A673 (cell line): ENCODE measurements around the gene RABGAP1L. TPM values are rescaled to one million over a fixed set of nuclear protein-coding genes. Genes with fewer than 3 reads are reported as not detected.
"Not testable (repeated sequence)": the region's sequence is repeated elsewhere in the genome, so short reads cannot be mapped to it uniquely, and the experiment has no call there.

Experiments
- BruUV-seq: library from RNA; stranded (reverse); fragments of 400-500 nt; replicated peaks from 2 replicates; lab custom pipeline; 2021; lab: Mats Ljungman, UMichigan
- CTCF ChIA-PET: fragments of 300-600 bp; sonication (Branson Sonifier 250); formaldehyde crosslinking; loops from one replicate; lab custom pipeline; 2022; ENCODE audit warnings: antibody characterized with exemption; lab: Charles Lee
- POLR2A ChIA-PET: fragments of 300-600 bp; sonication (Branson Sonifier 250); formaldehyde crosslinking; loops from one replicate; lab custom pipeline; 2022; ENCODE audit warnings: antibody characterized with exemption; ENCODE audit not compliant: low non-redundant PET; lab: Charles Lee
- DNase-seq: peaks from one replicate; pipeline ENCODE4 v3.0.0-alpha.2; 2015; ENCODE audit warnings: low spot score
- H3K27ac ChIP-seq: fragments of 200-600 bp; sonication (generic); 2 replicates; pipeline ENCODE4 v1.5.1; 2016; ENCODE audit warnings: mixed run types, low read depth, mild to moderate bottlenecking, mixed read lengths, antibody characterized with exemption, low read length; ENCODE audit not compliant: poor library complexity, severe bottlenecking
- H3K27me3 ChIP-seq: fragments of 200-600 bp; sonication (generic); replicated peaks from 2 replicates; pipeline ENCODE4 v1.6.1; 2017; ENCODE audit warnings: mixed run types, low read depth, mild to moderate bottlenecking, mixed read lengths, antibody characterized with exemption, low read length; ENCODE audit not compliant: insufficient read depth, poor library complexity
- H3K36me3 ChIP-seq: fragments of 200-600 bp; sonication (generic); 2 replicates; pipeline ENCODE4 v1.6.1; 2016; ENCODE audit warnings: mixed run types, mild to moderate bottlenecking, mixed read lengths, antibody characterized with exemption, low read length; ENCODE audit not compliant: insufficient read depth, poor library complexity, severe bottlenecking
- H3K4me1 ChIP-seq: fragments of 200-600 bp; sonication (generic); 2 replicates; pipeline ENCODE4 v1.6.1; 2017; ENCODE audit warnings: mixed run types, mild to moderate bottlenecking, mixed read lengths, antibody characterized with exemption, low read length; ENCODE audit not compliant: insufficient read depth, poor library complexity, severe bottlenecking
- H3K4me3 ChIP-seq: fragments of 200-600 bp; sonication (generic); 2 replicates; pipeline ENCODE4 v1.5.1; 2016; ENCODE audit warnings: low read depth, mixed run types, mild to moderate bottlenecking, mixed read lengths, low read length; ENCODE audit not compliant: poor library complexity, severe bottlenecking
- H3K9me3 ChIP-seq: fragments of 200-600 bp; sonication (generic); 2 replicates; pipeline ENCODE4 v1.6.1; 2016; ENCODE audit warnings: mixed run types, low read depth, mild to moderate bottlenecking, mixed read lengths, antibody characterized with exemption, low read length; ENCODE audit not compliant: poor library complexity, severe bottlenecking
- EZH2 ChIP-seq: fragments of 200-600 bp; sonication (generic); IDR thresholded peaks from 2 replicates; pipeline ENCODE4 v1.6.1; 2017; ENCODE audit warnings: borderline replicate concordance, low read depth, mild to moderate bottlenecking, mixed read lengths, antibody characterized with exemption, low read length; ENCODE audit not compliant: poor library complexity, severe bottlenecking
- intact Hi-C: fragments of 100-400 bp; cut with micrococcal nuclease; formaldehyde crosslinking; loops from one replicate; pipeline ENCODE4 v1.10.0; 2022; ENCODE audit not compliant: unreplicated experiment
- total RNA-seq: library from RNA; stranded (reverse); gene quantifications from 2 replicates; pipeline ENCODE4 v1.2.3, GENCODE V29; 2021
- TF ChIP-seq, protein P1 (sequence below): fragments of 300-800, 200-600 bp; sonication (generic); conservative IDR thresholded peaks from 2 replicates; pipeline ENCODE4 v1.5.1; 2017; ENCODE audit warnings: low read depth, mild to moderate bottlenecking, antibody characterized with exemption, low read length, moderate library complexity, mixed read lengths

Gene RABGAP1L
- total RNA-seq, 1 experiment from 2014 or later, result 19.3 TPM

GRCh38 chr1:174171073-174171472 lies 11.8 kb downstream of the RABGAP1L start:
- Histone ChIP-seq H3K27ac (no peak overlapping the region), H3K4me1 (no peaks in the 10 kb centered on the region), H3K4me3 (no peak overlapping the region), H3K36me3 (no peaks in the 10 kb centered on the region), H3K27me3 (no peaks in the 10 kb centered on the region), H3K9me3 (no peaks in the 10 kb centered on the region)
- intact Hi-C loops, result no loop called here
- TF ChIP-seq, protein P1, sequence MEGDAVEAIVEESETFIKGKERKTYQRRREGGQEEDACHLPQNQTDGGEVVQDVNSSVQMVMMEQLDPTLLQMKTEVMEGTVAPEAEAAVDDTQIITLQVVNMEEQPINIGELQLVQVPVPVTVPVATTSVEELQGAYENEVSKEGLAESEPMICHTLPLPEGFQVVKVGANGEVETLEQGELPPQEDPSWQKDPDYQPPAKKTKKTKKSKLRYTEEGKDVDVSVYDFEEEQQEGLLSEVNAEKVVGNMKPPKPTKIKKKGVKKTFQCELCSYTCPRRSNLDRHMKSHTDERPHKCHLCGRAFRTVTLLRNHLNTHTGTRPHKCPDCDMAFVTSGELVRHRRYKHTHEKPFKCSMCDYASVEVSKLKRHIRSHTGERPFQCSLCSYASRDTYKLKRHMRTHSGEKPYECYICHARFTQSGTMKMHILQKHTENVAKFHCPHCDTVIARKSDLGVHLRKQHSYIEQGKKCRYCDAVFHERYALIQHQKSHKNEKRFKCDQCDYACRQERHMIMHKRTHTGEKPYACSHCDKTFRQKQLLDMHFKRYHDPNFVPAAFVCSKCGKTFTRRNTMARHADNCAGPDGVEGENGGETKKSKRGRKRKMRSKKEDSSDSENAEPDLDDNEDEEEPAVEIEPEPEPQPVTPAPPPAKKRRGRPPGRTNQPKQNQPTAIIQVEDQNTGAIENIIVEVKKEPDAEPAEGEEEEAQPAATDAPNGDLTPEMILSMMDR, result no peak
- no peak for TF ChIP-seq EZH2
- no peak for DNase-seq
- CTCF ChIA-PET, result no interaction called here
- POLR2A ChIA-PET, result no interaction called here
- BruUV-seq, result no TSS peak

- ChIA-PET POLR2A (no interaction called here), CTCF (no interaction called here)
These were observed 15.4 kb downstream of the RABGAP1L start for GRCh38 chr1:174174461-174175329.

GRCh38 chr1:174178459-174178858 lies 19.1 kb downstream of the RABGAP1L start:
- POLR2A ChIA-PET, H3K4me1 ChIP-seq, DNase-seq, H3K27me3 ChIP-seq, CTCF ChIA-PET, H3K27ac ChIP-seq, H3K9me3 ChIP-seq, intact Hi-C loops, H3K4me3 ChIP-seq, H3K36me3 ChIP-seq, BruUV-seq: not testable (repeated sequence)

More at GRCh38 chr1:174174461-174175329, 15.4 kb downstream of the RABGAP1L start:
- no TSS peak for BruUV-seq
- Histone ChIP-seq H3K27ac (no peak overlapping the region), H3K9me3 (no peaks in the 10 kb centered on the region), H3K27me3 (no peaks in the 10 kb centered on the region), H3K4me3 (no peak overlapping the region), H3K36me3 (no peaks in the 10 kb centered on the region), H3K4me1 (no peaks in the 10 kb centered on the region)
- TF ChIP-seq EZH2, result no peak
- TF ChIP-seq, protein P1, result no peak
- intact Hi-C loops, result no loop called here
- DNase-seq, result no peak
